MCF 10A (cell line): ENCODE results near the gene CHCHD3. TPM values are rescaled to one million over a fixed set of nuclear protein-coding genes. Genes with fewer than 3 reads are reported as not detected.

Experiments used
- BruUV-seq: library from RNA; stranded (reverse); fragments of 400-500 nt; replicated peaks from 2 replicates; lab custom pipeline; 2021; lab: Mats Ljungman, UMichigan
- CTCF ChIA-PET: fragments of 300-600 bp; sonication (Branson Sonifier 250); formaldehyde crosslinking; extraction: SDS; loops from one replicate; lab custom pipeline; 2021; ENCODE audit warnings: antibody characterized with exemption, inconsistent platforms; lab: Yijun Ruan, JAX
- POLR2A ChIA-PET: fragments of 300-600, 350-650 bp; sonication (Branson Sonifier 250); formaldehyde crosslinking; extraction: SDS; loops from one replicate; lab custom pipeline; 2020; ENCODE audit warnings: antibody characterized with exemption, inconsistent platforms; lab: Yijun Ruan, JAX
- DNase-seq: peaks from one replicate; pipeline ENCODE4 v3.0.0-alpha.2; 2018; ENCODE audit not compliant: unreplicated experiment
- H3K27ac Mint-ChIP-seq: one replicate; pipeline ENCODE4 v1.8.0; 2022; ENCODE audit warnings: mild to moderate bottlenecking, low read depth, mixed read lengths; ENCODE audit not compliant: unreplicated experiment
- H3K27me3 Mint-ChIP-seq: one replicate; pipeline ENCODE4 v1.8.0; 2022; ENCODE audit warnings: mixed read lengths; ENCODE audit not compliant: insufficient read depth, unreplicated experiment
- H3K36me3 Mint-ChIP-seq: one replicate; pipeline ENCODE4 v1.8.0; 2022; ENCODE audit warnings: mild to moderate bottlenecking, moderate library complexity, mixed read lengths; ENCODE audit not compliant: insufficient read depth, unreplicated experiment
- H3K4me1 Mint-ChIP-seq: one replicate; pipeline ENCODE4 v1.8.0; 2022; ENCODE audit warnings: mixed read lengths; ENCODE audit not compliant: insufficient read depth, unreplicated experiment
- H3K4me3 Mint-ChIP-seq: one replicate; pipeline ENCODE4 v1.8.0; 2022; ENCODE audit warnings: mild to moderate bottlenecking, moderate library complexity, mixed read lengths; ENCODE audit not compliant: unreplicated experiment
- H3K9me3 Mint-ChIP-seq: one replicate; pipeline ENCODE4 v1.8.0; 2022; ENCODE audit warnings: mixed read lengths; ENCODE audit not compliant: unreplicated experiment
- CTCF ChIP-seq: fragments of 200-600 bp; IDR thresholded peaks from one replicate; pipeline ENCODE4 v1.8.0; 2022; ENCODE audit warnings: antibody characterized with exemption, mild to moderate bottlenecking; ENCODE audit not compliant: unreplicated experiment
- intact Hi-C: fragments of 100-400 bp; cut with micrococcal nuclease; formaldehyde crosslinking; loops from 2 replicates; pipeline ENCODE4 v1.14.1; 2022
- total RNA-seq: library from RNA; stranded (reverse); gene quantifications from 2 replicates; pipeline ENCODE4 v1.2.3, GENCODE V29; 2022

CHCHD3 gene
- total RNA-seq, 1 experiment from 2014 or later: 102 TPM

DNA sequence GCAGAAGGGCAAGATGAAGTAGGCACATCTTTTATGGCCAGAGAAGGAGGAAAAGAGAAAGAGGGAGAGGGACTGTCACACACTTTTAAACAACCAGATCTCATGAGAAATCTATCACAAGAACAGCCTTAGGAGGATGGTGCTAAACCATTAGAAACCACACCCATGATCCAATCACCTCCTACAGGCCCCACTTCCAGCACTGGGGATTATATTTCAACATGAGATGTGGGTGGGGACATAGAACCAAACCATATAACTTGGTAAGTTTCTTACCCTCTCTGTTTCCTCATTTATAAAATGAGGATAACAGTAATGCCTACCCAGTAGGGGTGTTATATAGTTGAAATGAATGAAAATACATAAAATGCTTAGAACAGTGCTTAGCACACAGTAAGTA, 66.0 kb downstream of the CHCHD3 start:
- no TSS peak for BruUV-seq
- peaks cover 5% of the 10 kb centered on the region for H3K4me1 Mint-ChIP-seq
- no peaks in the 10 kb centered on the region for H3K9me3 Mint-ChIP-seq
- TF ChIP-seq CTCF: no peak
- no peak for DNase-seq
- H3K27me3 Mint-ChIP-seq: no peaks in the 10 kb centered on the region
- H3K4me3 Mint-ChIP-seq: no peak overlapping the region
- intact Hi-C loops: no loop called here
- H3K27ac Mint-ChIP-seq: no peak overlapping the region
- POLR2A ChIA-PET: no interaction called here
- CTCF ChIA-PET: interaction anchor here (0.5 to 0.9 kb wide), 4 partner anchors 18 to 1459 kb away, joined by 3 to 4 read pairs (median 3); no protein-coding TSS in a partner anchor
- peaks cover 21% of the 10 kb centered on the region for H3K36me3 Mint-ChIP-seq

DNA sequence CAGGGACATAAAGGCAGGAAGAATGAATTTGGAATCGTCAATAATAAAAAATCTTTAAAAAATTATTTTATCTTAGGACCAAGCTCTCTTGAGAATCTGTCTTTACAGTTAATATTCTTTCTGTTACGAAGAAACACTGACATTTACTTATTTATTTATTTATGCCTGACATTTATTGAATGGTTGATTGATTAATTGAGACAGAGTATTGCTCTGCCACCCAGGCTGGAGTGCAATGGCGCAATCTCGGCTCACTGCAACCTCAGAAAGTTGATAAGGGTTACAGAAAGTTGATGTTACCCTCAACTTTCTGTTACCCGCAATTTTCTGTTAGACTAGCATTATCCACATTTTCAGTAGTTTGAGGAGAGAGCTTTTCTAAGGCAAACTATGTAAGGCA, 70.1 kb downstream of the CHCHD3 start:
- no peaks in the 10 kb centered on the region for H3K27me3 Mint-ChIP-seq
- no peak for TF ChIP-seq CTCF
- intact Hi-C loops: no loop called here
- H3K4me1 Mint-ChIP-seq: peaks cover 10% of the 10 kb centered on the region
- ChIA-PET POLR2A (interaction anchor here (1.0 kb wide), 1 partner anchor 10 kb away, joined by 4 read pairs; no protein-coding TSS in a partner anchor), CTCF (interaction anchor here (0.9 to 1.5 kb wide), 3 partner anchors 10 to 1421 kb away, joined by 3 to 6 read pairs (median 4); no protein-coding TSS in a partner anchor)
- DNase-seq: no peak
- H3K4me3 Mint-ChIP-seq: no peak overlapping the region
- no TSS peak for BruUV-seq
- H3K9me3 Mint-ChIP-seq: no peaks in the 10 kb centered on the region
- H3K36me3 Mint-ChIP-seq: peaks cover 16% of the 10 kb centered on the region
- H3K27ac Mint-ChIP-seq: no peak overlapping the region

DNA sequence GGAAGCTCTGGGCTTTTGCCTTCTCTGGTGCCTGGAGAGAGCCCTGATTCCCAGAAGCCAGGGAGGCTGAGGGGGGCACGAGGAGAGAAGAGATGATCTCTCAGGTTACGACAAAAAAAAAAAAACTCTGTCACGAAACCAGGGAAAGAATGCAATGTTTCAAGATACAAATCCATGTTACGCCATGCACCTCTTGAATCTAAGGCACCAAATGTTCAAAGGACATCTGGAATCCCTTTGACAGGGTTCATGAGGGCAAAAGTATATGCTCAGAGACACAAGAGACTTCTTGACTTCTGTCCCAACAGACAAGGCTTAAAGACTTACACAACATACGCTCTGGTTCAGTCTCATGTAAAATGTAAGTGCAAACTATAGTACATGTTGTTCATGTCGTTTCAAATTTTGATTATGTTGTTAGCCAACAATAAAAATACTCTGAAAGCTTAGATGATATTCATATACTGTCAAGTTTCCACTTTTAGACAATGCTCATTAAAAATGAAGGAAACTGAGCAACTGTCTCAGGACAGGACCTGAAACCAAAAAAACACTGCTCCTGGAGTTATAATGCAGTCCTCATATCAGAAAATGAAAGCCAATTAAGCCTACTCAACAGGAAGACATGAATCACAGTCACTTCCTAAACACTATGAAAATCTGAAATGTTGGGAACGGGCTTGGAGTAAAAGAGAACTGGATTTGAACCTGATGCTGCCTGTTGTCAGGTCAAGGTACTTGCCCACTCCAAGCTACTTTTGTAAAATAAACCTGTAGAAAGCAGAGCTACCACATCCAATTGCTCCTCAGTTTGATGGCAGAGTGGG, 72.3 kb downstream of the CHCHD3 start:
- ChIA-PET POLR2A (no interaction called here), CTCF (interaction anchor here (0.6 kb wide), 1 partner anchor 1190 kb away, joined by 3 read pairs; no protein-coding TSS in a partner anchor)
- no peak for DNase-seq
- no peak for TF ChIP-seq CTCF
- Mint-ChIP-seq H3K4me3 (no peak overlapping the region), H3K9me3 (no peaks in the 10 kb centered on the region), H3K36me3 (peaks cover 16% of the 10 kb centered on the region), H3K27ac (no peak overlapping the region), H3K4me1 (peaks cover 5% of the 10 kb centered on the region), H3K27me3 (no peaks in the 10 kb centered on the region)
- intact Hi-C loops: no loop called here
- BruUV-seq: no TSS peak

- BruUV-seq: no TSS peak
- Mint-ChIP-seq H3K27me3 (no peaks in the 10 kb centered on the region), H3K9me3 (no peaks in the 10 kb centered on the region), H3K4me3 (no peak overlapping the region), H3K27ac (no peak overlapping the region), H3K4me1 (peaks cover 11% of the 10 kb centered on the region), H3K36me3 (peaks cover 16% of the 10 kb centered on the region)
- DNase-seq: no peak
- no peak for TF ChIP-seq CTCF
- POLR2A ChIA-PET: no interaction called here
- CTCF ChIA-PET: no interaction called here
- intact Hi-C loops: no loop called here
Observed at GRCh38 chr7:133007961-133008360, 73.9 kb downstream of the CHCHD3 start.
